GM18951 (cell line): ENCODE results near the gene ADD1.

Experiments used
- POLR2A ChIP-seq: IDR thresholded peaks from 4 replicates; pipeline ENCODE4 v1.6.1; 2011; ENCODE audit warnings: mild to moderate bottlenecking; ENCODE audit not compliant: insufficient read length, insufficient read depth; ENCODE audit errors: extremely low read depth
- in situ Hi-C: fragments of 300-500 bp; cut with MboI; formaldehyde crosslinking; loops from one replicate; pipeline ENCODE4 v1.12.0; 2022; ENCODE audit warnings: low sequenced_read_pairs, mixed read lengths, inconsistent platforms; ENCODE audit not compliant: unreplicated experiment

ADD1 gene, protein sequence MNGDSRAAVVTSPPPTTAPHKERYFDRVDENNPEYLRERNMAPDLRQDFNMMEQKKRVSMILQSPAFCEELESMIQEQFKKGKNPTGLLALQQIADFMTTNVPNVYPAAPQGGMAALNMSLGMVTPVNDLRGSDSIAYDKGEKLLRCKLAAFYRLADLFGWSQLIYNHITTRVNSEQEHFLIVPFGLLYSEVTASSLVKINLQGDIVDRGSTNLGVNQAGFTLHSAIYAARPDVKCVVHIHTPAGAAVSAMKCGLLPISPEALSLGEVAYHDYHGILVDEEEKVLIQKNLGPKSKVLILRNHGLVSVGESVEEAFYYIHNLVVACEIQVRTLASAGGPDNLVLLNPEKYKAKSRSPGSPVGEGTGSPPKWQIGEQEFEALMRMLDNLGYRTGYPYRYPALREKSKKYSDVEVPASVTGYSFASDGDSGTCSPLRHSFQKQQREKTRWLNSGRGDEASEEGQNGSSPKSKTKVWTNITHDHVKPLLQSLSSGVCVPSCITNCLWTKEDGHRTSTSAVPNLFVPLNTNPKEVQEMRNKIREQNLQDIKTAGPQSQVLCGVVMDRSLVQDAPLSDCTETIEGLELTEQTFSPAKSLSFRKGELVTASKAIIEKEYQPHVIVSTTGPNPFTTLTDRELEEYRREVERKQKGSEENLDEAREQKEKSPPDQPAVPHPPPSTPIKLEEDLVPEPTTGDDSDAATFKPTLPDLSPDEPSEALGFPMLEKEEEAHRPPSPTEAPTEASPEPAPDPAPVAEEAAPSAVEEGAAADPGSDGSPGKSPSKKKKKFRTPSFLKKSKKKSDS

DNA sequence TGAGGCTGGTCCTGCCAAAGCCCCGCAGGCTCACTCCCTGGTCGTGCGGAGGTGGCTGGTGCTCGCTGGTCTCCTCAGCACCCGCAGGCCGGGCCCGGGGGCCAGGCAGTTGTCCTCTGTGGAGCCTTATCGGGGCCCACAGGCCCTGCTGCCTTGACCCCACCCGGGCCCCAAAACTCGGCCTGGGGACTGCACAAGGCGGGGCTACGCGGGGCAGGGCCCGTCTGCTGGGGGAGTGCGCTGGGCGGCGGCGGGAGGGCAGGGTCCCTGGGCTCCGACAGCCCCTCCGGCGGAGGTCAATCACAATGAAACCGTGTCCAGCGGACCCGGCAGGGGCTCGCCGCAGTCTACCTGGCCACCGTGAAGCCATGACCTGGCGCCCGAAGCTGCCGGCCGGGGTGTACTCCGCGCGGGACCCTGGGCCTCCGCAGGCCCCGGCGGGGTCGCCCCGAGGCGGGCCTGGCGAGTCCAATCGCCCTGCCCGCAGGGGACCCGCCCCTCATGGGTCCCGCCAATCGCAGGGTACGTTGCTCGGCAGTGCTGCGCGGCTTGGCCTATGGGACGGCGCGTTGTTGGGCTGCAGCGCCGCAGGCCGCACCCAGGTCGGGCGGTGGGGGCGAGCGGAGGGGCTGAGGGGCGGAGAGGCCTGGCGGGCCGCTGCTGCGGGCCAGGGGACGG lies at the start of gene ADD1:
TSS of gene ADD1 (plus strand) at position 582 of the 678 bp plus-strand sequence. CDS start 32,072 bp downstream, outside the sequence.
- in situ Hi-C loops: no loop called here
- TF ChIP-seq POLR2A: peak; percentile 94

DNA sequence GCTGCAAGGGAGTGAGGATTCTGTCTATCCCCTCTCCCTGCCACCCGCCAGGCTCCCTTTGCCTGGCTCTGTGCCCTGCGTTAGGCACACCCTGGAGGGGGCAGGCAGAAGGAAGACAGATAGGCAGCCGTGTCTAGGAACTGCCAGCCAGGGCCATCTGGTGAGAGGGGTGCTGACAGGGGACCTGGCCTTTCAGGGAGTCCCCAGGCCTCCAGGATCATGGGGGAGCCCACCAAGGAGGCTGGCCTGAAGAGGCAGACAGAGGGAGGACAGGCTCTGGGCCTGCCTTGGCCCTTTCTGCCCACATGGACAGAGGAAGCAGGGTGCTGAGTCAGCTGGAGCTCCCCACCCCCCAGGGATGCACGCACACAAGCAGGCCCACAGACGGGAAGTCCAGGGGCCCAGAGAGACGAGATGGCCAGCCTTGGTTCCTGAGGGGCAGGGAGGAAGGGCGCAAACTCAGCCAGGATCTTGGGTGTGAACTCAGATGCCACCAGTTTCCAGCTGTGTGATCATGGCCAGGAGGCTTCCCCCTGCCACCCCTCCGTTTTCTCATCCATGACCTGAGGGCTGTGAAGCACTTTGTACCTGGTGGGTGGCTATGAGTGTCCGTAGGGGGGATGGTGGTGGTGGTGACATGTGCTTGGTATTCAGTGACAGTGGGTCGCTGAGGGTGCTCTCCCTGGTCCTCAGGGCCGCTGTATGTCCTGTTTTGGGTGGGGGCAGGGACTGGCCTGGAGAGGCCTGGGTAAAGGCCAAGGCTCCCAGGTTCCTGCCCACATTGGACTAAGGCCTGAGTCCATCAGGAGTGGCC lies 49.0 kb upstream of the ADD1 start:
- in situ Hi-C loops: no loop called here
- no peak for TF ChIP-seq POLR2A

DNA sequence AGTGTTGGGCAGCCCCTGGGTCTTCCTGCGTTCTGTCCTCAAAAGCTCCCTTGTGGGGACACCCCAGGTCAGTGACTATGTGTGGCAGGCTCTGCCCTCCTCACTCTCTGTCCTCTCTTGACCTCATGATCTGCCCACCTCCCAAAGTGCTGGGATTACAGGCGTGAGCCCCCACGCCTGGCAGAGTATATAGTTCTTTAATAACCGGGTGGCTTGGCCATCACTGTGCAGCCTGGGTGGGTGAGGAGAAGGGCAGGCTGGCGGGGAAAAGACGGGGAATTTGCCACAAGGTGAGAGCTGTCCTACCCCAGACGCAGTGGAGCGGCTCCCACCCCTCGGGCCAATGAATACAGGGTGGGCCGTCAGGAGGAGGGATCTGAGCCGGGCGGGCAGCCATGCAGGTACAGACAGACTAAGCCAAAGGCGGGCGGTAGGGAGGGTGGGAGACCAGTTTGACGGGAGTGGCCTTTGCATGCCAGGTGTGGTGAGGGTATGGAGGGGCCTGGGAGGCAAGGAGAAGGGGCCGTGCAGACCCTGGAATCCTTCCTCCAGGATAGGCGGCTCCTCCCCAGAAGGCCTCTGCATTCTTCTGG lies 48.2 kb upstream of the ADD1 start:
- in situ Hi-C loops: no loop called here

GRCh38 chr4:2795893-2796848 lies 47.5 kb upstream of the ADD1 start:
- TF ChIP-seq POLR2A: no peak
- in situ Hi-C loops: no loop called here

More for the DNA sequence above, 48.2 kb upstream of the ADD1 start:
- no peak for TF ChIP-seq POLR2A

GRCh38 chr4:2796849-2797544 lies 46.6 kb upstream of the ADD1 start:
- in situ Hi-C loops: no loop called here
- TF ChIP-seq POLR2A: no peak

- in situ Hi-C loops: no loop called here
- no peak for TF ChIP-seq POLR2A
Observed at GRCh38 chr4:2797545-2798305, 45.9 kb upstream of the ADD1 start.

DNA sequence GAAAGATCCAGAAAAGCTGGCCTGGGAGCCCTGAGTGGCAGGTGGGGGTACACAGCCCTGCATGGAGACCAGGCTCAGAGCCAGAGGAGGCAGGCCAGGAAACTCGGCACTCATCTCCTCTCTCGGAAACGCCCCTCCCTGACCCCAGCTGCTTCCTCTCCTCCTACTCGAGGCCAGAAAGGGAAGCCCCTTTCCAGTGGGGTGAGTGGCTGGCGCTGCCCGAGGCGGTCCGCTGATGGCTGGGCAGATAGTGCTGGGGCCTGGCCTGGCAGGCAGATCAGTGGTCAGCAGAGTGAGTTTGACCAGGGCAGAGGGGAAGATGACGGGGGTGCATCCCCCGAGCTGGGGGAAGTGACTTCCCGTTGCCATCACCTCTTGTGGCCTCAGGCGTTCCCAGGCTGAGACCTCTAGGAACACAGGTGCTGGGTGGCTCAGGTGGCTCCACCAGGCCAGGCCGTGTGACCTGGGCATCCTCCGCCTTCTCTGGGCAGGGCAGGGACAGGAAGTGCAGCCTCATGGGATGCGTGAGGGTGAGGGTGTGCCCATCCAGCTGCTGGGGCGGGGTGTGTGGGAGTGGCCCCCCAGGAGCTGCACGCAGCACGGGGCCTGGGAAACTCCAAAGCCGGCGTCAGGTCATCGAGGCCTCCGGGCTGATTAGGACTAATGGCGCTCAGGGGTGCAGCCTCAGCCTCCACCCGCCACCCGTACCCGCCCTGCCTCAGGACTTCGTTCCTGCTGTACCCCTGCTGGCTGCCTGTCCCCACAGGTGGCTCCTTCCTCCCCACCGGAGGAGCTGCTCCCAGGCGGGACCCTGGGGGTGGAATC lies 45.0 kb upstream of the ADD1 start:
- peak; percentile 52 for TF ChIP-seq POLR2A
- in situ Hi-C loops: no loop called here

- no peak for TF ChIP-seq POLR2A
- in situ Hi-C loops: no loop called here
Observed at GRCh38 chr4:2799224-2799911, 44.3 kb upstream of the ADD1 start.

DNA sequence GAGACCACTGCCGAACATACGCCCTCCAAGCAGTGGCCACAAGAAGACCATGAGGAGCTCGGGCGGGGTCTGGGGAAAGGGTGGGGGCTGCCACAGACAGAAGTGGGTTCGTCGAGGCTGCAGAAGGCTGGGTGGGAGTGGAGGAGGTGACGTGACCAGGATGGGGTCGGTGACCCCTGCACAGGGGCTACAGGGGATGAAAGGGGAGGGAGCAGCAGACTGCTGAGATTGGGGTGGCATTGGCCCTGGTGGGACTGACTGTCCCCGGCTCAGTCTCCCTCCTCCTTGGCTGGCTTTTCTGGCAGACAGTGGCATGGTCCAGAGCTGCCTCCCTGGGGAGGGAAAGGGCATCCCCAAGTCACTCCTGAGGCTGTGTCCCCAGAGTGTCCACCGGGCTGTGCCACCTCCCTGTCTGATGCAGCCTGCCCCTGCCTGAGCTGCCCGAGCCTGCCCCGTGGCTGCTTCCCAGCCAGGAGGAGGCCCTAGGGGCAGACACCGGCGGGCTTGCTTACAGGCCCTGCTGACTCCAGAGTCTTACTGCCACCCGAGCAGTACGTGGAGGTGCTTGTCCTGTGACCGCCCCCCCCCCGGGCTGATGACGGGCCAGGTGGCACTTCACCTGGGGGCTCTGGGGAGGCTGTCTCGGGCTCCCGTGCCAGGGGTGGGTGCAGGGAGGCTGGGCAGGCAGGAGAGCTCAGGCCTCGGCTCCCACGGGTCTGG lies 43.5 kb upstream of the ADD1 start:
- no peak for TF ChIP-seq POLR2A

More for the DNA sequence above, 43.5 kb upstream of the ADD1 start:
- in situ Hi-C loops: no loop called here
